Epithelial cell of prostate (primary cell): Measurements from ENCODE around the gene APOC1.
"Not testable (repeated sequence)": the region's sequence is repeated elsewhere in the genome, so short reads cannot be mapped to it uniquely, and the experiment has no call there.

Experiments used
- DNase-seq: peaks from one replicate; pipeline ENCODE4 v3.0.0-alpha.2; 2011; ENCODE audit warnings: low read depth, low spot score
- H3K27ac ChIP-seq: fragments of 450-650 bp; 2 replicates; pipeline ENCODE4 v1.5.1; 2017; ENCODE audit warnings: mild to moderate bottlenecking

The APOC1 gene

DNA sequence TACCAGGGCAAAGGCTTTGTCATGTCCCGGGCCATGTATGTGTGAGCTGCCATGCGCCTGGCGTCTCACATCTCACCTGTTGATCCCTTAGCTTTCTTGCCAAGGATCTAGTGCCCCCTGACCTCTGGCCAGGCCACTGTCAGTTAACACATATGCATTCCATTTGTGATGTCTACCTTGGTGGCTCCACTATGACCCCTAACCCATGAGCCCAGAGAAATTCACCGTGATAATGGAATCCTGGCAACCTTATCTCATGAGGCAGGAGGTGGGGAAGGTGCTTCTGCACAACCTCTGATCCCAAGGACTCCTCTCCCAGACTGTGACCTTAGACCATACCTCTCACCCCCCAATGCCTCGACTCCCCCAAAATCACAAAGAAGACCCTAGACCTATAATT lies 26.1 kb upstream of the APOC1 start:
- not testable (repeated sequence) for H3K27ac ChIP-seq, DNase-seq

DNA sequence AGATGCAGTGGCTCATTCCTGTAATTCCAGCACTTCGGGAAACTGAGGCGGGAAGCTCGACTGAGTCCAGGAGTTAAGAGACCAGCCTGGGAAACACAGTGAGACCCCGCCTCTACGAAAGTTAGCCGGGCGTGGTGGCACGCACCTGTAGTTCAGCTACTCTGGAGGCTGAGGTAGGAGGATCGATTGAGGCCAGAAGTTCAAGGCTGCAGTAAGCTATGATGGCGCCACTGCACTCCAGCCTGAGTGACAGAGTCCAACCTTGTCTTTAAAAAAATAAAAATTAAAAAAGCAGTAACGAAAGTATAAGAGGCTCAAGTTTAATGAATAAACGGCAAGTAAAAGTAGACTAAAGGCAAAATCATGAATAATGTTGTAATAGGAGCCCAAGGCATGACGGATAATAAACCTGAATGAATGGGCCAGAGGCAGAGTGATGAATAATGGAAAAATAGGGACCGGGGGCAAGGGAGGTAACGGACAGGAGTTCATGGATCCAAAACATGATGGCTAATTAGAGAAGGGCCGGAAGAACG lies 24.5 kb upstream of the APOC1 start:
- DNase-seq = no peak
- peak overlapping the region; percentile 91 for H3K27ac ChIP-seq

DNA sequence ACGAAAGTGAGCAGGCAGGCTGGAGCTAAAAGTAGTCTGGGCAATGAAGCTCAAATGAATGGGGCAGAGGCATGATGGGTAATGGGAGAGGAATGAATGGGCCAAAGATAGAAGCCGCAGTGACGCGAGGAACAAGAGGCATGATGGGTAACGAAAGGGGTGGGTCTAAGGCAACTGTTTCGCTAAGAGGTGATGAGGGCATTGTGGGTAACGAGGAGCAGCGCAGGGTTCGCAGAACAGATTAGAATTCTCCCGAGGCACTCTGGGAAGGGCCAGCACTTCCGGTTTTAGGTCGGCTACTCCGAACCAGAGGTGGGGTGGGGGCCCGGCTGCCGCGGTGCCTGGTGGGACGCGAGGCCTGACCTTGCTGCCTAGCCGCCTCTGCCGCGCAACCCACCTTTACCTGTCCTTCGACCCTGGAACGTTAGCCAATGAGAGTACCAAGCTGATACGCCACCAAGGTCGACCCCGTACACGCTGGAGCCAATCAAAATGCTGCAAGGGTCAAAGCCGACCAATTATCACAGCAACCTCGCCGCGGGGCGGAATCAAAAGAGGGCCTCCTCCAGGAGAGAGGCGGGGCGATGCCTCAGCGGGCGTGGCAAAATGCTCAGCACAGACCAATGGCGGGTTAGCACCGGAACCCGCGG lies 23.9 kb upstream of the APOC1 start:
- DNase-seq = peak; percentile 99
- H3K27ac ChIP-seq = peak overlapping the region; percentile 91

DNA sequence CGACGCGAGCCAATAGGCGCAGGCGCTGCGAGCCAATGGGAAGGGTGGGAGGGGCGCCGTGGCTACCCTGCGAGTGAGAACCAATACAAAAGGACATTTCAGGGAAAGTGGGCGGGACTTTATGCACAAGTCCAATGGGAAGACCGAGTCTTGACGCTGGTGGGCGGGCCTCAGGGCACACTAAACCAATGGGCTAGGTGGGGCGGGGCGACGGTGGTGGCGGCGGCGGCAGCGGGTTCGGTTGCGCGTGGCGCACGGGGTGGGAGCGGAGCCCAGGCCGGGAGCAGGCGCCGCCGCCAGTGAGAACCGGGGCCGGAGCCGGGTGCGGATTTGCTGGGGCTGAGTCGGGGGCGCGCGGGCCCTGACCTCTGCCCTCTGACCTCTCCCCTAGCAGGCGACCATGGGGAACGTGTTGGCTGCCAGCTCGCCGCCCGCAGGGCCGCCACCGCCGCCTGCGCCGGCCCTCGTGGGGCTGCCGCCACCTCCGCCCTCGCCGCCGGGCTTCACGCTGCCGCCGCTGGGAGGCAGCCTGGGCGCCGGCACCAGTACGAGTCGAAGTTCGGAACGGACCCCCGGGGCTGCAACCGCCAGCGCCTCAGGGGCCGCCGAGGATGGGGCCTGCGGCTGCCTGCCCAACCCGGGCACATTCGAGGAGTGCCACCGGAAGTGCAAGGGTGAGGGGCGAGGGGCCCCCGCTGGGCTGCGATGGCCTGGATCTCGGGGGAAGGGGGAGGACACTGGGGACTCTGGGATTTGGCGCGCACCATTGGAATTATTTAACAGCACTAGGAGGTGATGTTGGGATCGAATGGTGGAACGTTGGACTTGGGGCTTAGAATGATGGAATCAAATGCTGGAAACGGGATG lies 23.2 kb upstream of the APOC1 start, which contains the start of gene TOMM40:
TOMM40 (plus strand) TSS at position 239 of the 867 bp plus-strand sequence; CDS start at position 401, 162 bp downstream.
- peak within 1 kb of the TSS; percentile 91 for H3K27ac ChIP-seq
- no peak for DNase-seq

DNA sequence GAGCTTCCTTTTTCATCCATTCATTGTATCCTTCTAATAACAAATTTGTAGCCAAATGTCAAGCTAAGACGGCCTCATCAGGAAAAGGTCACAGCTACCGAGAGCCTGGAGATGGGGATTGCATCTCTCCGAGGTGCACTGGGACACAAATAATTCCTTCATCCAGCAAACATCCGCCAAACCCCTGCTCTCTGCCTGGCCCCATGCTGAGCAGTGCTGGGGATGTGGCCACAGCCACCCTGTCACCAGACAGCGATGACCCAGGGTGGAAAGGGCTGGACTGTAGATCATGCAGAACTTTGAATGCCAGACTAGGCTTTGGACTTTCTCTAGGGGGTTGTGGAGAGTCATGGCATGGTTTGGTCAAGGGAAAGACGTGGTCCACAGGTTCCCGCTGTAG lies 21.5 kb upstream of the APOC1 start:
- no peak for DNase-seq
- H3K27ac ChIP-seq = no peak overlapping the region

DNA sequence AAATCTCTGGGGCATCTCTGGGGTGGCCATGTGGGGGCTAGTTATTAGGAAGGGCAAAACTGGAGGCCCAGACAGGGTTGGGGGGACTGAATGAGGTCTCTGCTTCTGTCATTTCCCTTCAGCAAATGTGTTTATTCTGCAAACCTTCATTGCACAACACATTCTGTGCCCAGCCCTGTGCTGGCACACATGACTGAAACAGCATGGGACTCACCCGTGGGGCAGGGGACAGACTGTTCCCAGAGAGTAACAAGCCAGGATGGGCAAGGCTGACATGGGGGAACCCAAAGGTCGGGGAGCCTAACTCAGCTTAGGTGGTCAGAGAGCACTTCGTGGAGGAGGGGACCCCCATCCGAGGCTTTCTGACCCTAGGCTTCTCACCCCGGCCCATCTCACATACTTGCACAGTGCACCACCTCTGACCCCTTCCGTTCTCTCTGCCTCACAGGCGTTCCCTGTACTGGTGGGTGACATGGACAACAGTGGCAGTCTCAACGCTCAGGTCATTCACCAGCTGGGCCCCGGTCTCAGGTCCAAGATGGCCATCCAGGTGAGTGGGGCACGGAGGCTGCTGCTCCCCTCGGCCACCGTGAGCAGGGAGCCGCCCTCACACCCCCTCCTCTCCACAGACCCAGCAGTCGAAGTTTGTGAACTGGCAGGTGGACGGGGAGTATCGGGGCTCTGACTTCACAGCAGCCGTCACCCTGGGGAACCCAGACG lies 20.9 kb upstream of the APOC1 start:
- DNase-seq = no peak
- no peak overlapping the region for H3K27ac ChIP-seq

DNA sequence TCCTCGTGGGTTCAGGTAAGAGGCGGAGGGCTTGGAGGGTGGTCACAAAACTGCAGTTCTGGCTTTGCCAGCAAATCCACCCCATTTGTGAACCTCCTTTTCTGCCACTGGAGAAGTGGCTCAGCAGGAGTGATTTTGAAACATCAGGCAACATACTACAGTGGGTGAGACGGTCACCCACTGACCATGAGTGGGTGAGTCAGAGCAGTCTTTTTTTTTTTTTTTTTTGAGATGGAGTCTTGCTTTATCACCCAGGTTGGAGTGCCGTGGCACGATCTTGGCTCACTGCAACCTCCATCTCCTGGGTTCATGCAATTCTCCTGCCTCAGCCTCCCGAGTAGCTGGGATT lies 20.4 kb upstream of the APOC1 start:
- no peak for DNase-seq
- H3K27ac ChIP-seq = no peak overlapping the region

DNA sequence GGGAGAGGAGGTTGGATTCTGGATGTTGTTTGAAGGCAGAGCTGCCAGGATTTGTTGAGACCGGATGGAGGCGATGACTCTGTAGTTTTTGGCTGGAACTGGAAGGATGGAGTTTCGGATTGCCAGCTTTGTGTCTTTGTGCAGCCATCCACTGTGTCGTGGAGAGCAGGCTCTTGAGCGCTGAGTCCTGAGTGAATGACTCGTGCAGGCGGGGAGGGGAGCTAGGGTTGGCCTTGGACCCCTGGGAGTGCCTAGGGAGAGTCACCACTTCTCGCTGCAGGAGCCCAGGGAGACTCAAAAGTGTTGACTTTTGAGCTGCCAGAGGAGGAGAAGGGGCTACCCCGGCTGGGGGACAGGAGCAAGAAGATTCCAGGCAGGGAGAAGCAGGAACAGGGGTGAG lies 19.5 kb upstream of the APOC1 start:
- no peak for DNase-seq
- no peak overlapping the region for H3K27ac ChIP-seq

DNA sequence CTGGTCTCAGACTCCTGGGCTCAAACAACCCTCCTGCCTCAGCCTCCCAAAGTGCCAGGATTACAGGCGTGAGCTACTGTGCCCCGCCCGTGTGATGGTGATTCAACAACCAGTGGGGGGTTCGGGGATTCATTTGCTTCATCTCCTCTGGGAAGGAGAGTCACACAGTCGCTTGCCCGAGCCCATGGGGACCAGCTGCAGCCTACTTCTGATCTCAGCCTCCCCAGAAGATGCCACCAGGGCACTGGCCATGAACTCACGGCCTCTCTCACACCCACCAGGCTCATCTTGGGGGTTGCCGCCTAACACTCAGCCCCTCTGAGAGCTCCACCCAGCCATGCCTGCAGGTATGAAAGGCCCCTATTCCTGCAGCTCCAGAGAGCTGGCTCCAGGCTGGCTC lies 16.6 kb upstream of the APOC1 start:
- H3K27ac ChIP-seq = no peak overlapping the region
- no peak for DNase-seq

DNA sequence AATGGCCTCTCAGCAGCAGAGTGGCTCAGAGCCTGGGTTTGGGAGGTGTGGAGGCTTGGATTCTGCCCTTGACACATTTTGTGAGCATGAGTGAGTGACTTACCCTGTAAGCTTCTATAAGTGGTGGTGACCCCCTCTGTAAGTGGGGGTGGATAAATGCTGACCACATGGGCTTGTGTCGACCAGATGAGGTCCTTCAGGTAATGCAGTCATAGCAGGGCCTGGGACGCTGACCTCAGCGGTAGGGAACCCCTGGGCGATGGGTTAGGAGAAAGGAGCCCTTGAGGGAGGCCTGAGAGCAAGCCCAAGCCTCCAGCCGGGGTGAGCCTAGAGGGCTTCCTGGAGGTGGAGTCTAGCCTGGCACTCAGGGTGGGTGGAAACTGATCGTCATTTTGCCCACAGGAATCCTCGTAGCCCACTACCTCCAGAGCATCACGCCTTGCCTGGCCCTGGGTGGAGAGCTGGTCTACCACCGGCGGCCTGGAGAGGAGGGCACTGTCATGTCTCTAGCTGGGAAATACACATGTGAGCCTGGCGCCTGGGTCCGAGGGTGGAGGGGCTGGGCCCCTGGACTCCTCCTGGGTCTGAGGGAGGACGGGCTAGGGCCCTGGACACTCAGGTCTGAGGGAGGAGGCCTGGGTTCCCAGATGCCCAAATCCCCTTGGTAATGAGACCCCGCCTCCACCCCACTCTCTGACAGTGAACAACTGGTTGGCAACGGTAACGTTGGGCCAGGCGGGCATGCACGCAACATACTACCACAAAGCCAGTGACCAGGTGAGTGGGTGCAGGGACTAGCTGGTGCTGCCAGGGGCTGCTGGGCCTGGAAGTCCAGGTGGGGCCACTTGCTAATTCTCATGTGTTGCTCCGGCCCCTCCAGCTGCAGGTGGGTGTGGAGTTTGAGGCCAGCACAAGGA lies 13.8 kb upstream of the APOC1 start:
- H3K27ac ChIP-seq = no peak overlapping the region

DNA sequence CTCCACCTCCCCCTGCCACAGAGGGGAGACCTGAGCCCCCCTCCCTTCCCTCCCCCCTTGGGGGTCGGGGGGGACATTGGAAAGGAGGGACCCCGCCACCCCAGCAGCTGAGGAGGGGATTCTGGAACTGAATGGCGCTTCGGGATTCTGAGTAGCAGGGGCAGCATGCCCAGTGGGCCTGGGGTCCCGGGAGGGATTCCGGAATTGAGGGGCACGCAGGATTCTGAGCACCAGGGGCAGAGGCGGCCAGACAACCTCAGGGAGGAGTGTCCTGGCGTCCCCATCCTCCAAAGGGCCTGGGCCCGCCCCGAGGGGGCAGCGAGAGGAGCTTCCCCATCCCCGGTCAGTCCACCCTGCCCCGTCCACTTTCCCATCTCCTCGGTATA lies 11.2 kb upstream of the APOC1 start:
- no peak overlapping the region for H3K27ac ChIP-seq
- DNase-seq = no peak

More for the DNA sequence above, 13.8 kb upstream of the APOC1 start:
- DNase-seq = no peak

DNA sequence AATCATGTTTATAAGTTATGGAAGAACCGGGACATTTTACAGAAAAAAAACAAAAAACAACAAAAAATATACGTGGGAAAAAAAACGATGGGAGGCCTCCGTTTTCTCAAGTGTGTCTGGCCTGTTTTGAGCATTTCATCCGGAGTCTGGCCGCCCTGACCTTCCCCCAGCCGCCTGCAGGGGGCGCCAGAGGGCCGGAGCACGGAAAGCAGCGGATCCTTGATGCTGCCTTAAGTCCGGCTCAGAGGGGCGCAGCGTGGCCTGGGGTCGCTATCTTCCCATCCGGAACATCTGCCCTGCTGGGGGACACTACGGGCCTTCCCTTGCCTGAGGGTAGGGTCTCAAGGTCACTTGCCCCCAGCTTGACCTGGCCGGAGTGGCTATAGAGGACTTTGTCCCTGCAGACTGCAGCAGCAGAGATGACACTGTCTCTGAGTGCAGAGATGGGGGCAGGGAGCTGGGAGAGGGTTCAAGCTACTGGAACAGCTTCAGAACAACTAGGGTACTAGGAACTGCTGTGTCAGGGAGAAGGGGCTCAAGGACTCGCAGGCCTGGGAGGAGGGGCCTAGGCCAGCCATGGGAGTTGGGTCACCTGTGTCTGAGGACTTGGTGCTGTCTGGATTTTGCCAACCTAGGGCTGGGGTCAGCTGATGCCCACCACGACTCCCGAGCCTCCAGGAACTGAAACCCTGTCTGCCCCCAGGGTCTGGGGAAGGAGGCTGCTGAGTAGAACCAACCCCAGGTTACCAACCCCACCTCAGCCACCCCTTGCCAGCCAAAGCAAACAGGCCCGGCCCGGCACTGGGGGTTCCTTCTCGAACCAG lies 10.6 kb upstream of the APOC1 start:
- DNase-seq = no peak
- no peak overlapping the region for H3K27ac ChIP-seq

DNA sequence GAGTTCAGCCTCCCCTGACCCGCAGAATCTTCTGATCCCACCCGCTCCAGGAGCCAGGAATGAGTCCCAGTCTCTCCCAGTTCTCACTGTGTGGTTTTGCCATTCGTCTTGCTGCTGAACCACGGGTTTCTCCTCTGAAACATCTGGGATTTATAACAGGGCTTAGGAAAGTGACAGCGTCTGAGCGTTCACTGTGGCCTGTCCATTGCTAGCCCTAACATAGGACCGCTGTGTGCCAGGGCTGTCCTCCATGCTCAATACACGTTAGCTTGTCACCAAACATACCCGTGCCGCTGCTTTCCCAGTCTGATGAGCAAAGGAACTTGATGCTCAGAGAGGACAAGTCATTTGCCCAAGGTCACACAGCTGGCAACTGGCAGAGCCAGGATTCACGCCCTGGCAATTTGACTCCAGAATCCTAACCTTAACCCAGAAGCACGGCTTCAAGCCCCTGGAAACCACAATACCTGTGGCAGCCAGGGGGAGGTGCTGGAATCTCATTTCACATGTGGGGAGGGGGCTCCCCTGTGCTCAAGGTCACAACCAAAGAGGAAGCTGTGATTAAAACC lies 9.9 kb upstream of the APOC1 start:
- DNase-seq = no peak
- no peak overlapping the region for H3K27ac ChIP-seq

DNA sequence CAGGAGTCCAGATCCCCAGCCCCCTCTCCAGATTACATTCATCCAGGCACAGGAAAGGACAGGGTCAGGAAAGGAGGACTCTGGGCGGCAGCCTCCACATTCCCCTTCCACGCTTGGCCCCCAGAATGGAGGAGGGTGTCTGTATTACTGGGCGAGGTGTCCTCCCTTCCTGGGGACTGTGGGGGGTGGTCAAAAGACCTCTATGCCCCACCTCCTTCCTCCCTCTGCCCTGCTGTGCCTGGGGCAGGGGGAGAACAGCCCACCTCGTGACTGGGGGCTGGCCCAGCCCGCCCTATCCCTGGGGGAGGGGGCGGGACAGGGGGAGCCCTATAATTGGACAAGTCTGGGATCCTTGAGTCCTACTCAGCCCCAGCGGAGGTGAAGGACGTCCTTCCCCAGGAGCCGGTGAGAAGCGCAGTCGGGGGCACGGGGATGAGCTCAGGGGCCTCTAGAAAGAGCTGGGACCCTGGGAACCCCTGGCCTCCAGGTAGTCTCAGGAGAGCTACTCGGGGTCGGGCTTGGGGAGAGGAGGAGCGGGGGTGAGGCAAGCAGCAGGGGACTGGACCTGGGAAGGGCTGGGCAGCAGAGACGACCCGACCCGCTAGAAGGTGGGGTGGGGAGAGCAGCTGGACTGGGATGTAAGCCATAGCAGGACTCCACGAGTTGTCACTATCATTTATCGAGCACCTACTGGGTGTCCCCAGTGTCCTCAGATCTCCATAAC lies 8.8 kb upstream of the APOC1 start, which contains the start of gene APOE:
APOE (plus strand) TSS at position 360 of the 724 bp plus-strand sequence. CDS start 829 bp downstream, outside the sequence.
- no peak for DNase-seq
- no peak within 1 kb of the TSS for H3K27ac ChIP-seq

DNA sequence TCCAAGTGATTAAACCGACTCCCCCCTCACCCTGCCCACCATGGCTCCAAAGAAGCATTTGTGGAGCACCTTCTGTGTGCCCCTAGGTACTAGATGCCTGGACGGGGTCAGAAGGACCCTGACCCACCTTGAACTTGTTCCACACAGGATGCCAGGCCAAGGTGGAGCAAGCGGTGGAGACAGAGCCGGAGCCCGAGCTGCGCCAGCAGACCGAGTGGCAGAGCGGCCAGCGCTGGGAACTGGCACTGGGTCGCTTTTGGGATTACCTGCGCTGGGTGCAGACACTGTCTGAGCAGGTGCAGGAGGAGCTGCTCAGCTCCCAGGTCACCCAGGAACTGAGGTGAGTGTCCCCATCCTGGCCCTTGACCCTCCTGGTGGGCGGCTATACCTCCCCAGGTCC lies 6.8 kb upstream of the APOC1 start:
- no peak for DNase-seq
- H3K27ac ChIP-seq = no peak overlapping the region

DNA sequence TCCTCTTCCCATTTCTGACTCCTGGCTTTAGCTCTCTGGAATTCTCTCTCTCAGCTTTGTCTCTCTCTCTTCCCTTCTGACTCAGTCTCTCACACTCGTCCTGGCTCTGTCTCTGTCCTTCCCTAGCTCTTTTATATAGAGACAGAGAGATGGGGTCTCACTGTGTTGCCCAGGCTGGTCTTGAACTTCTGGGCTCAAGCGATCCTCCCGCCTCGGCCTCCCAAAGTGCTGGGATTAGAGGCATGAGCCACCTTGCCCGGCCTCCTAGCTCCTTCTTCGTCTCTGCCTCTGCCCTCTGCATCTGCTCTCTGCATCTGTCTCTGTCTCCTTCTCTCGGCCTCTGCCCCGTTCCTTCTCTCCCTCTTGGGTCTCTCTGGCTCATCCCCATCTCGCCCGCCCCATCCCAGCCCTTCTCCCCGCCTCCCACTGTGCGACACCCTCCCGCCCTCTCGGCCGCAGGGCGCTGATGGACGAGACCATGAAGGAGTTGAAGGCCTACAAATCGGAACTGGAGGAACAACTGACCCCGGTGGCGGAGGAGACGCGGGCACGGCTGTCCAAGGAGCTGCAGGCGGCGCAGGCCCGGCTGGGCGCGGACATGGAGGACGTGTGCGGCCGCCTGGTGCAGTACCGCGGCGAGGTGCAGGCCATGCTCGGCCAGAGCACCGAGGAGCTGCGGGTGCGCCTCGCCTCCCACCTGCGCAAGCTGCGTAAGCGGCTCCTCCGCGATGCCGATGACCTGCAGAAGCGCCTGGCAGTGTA lies 6.2 kb upstream of the APOC1 start:
- H3K27ac ChIP-seq = no peak overlapping the region

DNA sequence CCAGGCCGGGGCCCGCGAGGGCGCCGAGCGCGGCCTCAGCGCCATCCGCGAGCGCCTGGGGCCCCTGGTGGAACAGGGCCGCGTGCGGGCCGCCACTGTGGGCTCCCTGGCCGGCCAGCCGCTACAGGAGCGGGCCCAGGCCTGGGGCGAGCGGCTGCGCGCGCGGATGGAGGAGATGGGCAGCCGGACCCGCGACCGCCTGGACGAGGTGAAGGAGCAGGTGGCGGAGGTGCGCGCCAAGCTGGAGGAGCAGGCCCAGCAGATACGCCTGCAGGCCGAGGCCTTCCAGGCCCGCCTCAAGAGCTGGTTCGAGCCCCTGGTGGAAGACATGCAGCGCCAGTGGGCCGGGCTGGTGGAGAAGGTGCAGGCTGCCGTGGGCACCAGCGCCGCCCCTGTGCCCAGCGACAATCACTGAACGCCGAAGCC lies 5.6 kb upstream of the APOC1 start:
- DNase-seq = no peak

More for the DNA sequence above, 6.2 kb upstream of the APOC1 start:
- DNase-seq = no peak

More for the DNA sequence above, 5.6 kb upstream of the APOC1 start:
- no peak overlapping the region for H3K27ac ChIP-seq
